Activated CD4-positive, CD25-positive, alpha-beta regulatory T cell treated with anti-CD3 and anti-CD28 coated beads, Interleukin-2, amount 50 U/mL, for 24 hours (primary cell): Measurements from ENCODE around the gene CATSPERZ.

ENCODE experiments used
- ATAC-seq, 2 donors: fragments of 150-1000 bp; cut with Tn5 transposase; one replicate each; pipeline ENCODE4 v1.10.0; 2021; ENCODE audit warnings: mild to moderate bottlenecking in 1 of 2, moderate library complexity in 1 of 2

CATSPERZ gene

DNA sequence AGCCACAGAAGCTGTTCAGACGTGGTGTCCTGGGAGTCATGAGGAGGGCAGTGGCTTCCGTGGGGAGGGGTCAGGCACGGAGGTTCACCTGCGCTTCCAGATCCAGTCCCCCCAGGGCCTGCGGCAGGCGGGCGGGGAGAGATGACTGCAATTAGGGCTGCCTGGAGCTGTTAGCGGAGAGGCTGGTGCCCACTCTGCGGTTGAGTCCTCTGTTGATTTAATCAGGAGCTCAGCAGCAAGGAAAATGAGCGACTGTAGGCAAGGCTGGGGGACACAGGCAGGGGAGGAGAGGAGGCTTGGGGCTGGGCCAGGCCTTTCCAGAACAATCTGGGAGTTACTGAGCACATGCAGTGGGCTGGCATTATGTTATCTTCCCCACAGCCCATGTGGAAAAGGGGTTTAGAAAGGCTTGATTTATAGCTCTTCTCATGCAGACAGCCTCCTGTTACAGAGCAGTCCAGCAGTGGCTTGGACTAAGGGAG is 35.7 kb upstream of the CATSPERZ start:
- no peak for ATAC-seq

DNA sequence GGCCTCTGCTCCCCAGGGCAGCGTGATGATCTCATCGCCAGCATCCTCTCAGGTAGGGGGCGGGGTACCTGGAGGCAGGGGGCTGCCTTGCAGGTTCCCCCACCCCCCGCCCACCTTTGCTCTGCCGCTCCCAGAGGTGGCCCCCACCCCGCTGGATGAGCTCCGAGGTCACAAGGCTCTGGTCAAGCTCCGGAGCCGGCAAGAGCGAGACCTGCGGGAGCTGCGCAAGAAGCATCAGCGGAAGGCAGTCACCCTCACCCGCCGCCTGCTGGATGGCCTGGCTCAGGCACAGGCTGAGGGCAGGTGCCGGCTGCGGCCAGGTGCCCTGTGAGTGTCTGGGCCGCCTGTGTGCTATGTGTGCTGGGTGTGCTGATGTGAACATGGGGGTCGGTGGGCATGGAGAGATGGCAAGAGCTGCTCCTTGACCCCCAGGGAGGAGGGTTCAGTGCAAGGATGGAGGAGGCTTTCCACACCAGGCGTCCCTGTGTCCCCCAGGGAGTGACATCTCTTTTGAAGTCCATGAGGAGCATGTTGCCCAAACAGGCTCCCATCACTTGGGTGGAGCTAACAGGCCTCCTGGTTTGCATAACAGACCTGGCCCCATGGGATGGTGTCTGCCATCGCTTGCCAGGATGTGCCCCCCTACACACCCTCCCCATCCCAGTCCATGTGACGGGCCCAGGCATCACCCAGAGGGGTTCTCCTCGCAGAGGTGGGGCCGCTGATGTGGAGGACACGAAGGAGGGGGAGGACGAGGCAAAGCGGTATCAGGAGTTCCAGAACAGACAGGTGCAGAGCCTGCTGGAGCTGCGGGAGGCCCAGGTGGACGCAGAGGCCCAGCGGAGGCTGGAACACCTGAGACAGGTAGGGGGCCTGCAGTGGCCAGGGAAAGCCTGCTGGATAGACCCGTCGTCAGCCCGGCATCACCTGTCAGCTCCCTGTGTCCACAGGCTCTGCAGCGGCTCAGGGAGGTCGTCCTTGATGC is 34.7 kb upstream of the CATSPERZ start:
- no peak for ATAC-seq

DNA sequence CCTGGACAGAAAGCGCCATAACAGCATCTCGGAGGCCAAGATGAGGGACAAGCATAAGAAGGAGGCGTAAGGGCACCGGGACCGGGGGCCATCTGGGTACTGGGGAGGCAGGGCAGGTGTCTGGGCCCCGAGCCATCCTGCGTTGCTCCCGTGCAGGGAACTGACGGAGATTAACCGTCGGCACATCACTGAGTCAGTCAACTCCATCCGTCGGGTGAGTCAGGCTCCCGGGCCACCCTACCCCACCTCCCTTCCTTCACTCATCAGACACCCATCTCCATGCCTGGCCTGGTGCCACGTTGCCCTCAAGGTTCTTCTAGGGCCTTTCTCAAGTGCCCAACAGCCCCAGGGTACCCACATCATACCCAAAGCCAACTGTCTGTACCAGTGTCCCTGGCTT is 33.8 kb upstream of the CATSPERZ start:
- ATAC-seq = no peak

DNA sequence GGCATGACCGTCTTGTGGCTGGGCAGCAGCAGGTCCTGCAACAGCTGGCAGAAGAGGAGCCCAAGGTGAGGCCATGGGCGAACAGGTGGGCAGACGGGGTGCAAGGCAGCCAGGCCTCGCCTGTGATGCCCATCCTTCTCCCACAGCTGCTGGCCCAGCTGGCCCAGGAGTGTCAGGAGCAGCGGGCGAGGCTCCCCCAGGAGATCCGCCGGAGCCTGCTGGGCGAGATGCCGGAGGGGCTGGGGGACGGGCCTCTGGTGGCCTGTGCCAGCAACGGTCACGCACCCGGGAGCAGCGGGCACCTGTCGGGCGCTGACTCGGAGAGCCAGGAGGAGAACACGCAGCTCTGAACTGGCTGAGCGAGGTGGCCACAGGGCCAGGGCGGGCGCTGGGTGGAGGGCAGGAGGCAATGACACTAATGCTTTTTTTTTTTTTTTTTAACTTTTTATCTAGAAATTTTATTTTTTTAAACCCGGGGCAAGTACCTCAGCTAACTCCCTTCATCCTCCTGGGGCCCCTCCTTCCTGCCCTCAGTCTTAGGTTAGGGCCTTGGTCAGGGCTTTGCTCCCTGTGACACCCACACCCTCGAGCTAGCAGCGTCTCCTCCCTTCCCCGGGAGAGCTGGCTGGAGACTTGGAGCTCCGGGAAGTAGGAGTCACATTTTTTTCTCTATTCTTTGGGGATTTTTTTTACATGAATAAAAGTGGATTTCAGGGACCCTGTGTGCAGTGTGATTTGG is 32.8 kb upstream of the CATSPERZ start:
- no peak for ATAC-seq

DNA sequence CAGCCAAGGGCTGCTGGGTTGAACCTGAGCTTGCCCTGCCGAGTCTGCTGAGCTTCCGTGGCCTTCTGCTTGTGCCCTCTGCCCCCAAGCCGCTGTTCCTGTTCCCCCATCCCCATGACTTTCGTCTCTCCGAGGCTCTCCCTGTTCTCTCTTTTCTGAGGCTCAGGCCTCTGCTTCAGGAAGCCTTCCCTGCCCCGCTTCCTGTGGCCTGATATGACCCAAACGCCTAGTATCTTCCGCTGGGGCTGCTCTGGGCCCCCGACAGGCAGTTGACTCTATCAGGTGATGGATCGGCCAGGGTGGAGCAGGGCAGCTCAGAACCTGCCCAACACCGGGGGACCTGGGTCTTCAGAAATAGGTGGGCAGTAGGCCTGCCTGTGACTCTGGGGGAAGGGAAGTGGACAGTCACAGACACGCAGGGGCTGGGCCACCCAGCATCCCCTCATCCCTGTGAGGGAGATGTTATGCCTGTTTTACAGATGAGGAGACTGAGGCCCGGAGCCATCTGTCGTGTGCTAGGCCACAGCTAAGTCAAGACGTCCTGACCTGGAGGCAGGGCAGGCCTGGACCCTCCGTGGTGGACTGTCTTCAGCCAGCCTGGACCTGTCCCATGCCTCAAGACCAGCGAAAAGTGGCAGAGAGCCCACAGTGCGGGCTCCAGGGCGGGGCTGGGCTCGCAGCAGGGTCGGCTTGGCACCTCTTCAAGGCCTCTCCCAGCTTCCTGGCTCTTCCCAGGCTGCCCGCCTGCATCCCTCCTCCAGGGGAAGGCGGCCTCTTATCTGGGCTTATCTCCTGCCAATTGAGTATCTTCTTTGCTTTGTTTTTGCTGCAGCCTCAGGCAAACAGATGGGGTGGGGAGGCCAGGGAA is 31.9 kb upstream of the CATSPERZ start:
- ATAC-seq = no peak

DNA sequence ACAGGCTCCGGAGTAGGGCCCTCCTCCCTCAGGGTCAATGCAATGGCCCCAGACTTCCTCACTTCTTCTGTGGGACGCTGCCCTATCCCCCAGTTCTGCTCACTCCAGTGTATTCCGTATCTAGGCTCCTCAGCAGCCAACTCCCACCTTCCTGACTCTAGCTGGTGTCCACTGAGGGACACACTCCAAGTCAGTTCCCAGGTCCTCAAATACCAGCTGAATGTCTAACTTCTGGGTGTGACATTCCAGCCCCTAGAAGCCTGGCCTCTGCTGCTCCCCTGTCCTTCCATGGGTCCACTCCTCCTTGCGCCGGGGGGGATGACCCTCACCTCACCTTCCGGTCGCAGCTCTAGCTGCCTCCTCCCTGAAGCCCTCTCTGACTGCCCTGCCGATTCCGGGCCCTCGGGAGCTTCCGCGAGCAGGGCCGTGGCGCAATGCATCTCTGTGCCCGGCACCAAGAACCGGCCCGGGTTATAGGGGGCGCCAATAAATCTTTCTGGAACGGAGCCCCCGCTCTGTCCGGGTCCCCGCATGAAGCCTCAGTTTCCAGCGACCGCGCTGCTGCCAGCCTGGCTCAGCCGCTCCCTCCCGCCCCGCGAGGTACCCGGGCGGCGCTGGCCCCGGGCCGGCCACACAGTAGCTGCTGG is 31.1 kb upstream of the CATSPERZ start:
- ATAC-seq = peak; percentile 1 to 13

DNA sequence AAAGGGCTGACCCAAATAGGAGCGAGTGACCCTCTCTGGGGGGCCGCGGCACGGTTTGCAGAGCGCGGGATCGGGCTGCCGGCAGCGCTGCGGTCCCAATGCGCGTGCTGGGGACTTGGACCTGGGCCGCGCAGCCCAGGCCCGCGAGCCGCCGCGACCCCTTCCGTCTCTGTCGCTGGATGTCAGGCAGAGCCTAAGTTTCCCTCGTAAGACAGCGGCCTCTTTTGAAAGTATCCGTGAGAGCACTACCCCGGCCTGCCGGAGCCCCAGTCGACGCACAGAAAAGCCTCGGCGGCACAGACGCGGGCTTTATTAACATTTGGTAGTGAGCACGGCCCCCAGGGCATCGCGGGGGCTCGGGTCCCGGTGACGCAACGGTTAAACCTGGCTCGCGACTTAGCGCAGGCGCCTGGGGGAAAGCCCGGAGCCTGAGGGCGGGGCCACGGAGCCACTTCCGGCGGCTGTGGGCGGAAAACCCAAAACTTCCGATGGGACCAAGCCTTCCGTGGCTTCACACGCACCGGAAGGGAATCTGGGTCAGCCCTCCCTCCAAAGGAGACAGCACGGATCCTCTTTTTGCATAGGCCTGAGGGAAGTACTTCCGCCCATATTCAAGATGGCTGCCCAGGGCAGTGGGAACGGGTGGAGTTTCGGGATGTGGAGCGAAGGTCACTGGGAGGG is 30.5 kb upstream of the CATSPERZ start:
- peak; percentile 81 to 83 for ATAC-seq

DNA sequence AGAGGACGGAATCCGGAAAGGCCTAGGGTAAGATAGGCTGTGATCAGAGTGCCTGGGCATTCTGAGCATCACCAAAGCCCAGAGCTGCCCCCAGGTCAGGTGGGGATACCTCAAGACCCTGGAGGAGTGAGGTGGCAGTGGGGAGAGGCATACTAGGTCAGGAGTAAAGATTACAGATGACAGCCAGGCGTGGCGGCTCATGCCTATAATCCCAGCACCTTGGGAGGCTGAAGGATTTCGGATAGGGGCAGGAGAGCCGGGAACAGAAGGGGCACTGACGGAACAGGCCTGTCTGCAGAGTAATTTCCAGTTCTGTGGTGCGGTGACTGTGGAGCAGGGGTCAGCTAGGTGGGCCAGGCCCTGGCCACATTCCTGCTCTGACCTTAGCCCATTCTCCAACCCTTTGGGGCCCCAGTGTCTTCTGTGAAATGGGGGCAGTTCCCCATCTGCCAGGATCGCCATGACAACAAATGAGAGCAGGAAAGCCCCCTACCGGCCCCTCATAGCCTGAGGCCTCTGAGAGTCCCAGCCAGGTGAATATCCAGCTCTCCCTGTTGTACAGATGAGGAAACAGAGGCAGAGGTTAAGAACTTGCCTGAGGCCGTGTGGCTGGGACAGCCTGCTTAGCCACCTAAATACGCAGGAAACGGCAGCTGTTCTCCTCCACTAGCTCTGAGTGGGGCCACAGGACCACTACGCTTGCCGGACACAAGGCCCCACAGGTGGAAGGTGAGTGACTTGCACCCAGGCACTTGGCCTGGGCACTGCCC is 24.9 kb upstream of the CATSPERZ start:
- ATAC-seq = no peak

DNA sequence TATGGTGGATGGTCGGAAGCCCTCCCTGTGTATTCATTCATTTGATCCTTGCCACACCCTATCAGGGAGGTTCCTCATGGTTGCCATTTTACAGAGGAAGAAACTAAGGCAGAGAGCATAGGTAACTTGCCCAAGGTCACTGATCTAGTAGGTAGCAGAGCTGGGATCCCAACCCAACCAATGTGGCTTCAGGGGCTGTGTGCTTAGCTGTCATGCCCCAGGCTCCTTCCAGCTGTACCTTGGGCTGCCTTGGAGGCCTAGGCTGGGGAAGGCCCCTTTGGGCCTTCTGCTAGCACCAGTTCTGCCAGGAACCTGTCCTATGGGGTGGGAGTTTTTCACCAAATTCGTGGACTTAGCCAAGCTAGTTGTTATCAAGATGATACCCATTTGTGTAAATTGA is 24.3 kb upstream of the CATSPERZ start:
- no peak for ATAC-seq

DNA sequence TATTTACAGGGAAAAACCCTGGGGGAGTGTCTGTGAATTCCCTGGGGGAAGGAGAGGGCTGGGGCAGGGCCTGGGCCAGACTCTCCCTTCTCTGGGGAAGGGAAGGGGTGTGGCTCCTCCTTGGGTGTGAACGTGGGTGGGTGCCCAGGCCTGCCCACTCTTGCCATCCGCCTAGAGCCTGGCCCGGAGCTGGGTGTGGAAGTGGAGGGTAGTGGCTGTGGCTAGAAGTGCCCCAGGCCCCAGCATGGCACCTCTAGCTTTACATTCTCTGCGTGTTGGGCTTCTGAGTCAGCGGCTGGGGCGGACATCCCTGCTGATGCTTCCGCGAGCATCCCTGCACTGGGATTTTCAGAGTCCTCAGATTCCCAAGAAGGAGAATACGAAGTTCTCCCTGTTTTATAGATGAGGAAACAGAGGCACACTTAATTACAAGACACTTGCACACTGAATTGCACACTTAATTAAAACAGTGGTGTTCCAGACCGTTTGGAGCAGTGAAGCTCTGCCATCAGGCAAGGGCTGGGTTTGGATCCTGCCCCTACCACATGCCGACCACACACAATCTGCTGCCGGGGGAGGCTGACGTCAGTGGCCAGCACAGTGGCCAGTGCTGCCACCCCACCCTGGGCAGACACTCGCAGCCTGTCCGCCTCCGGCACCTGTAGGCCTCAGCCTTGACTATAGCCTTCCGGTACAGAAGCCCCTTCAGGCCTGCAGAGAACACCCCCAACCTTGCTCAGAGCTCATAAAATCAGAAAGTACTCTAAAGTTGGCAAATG is 23.3 kb upstream of the CATSPERZ start:
- no peak for ATAC-seq

DNA sequence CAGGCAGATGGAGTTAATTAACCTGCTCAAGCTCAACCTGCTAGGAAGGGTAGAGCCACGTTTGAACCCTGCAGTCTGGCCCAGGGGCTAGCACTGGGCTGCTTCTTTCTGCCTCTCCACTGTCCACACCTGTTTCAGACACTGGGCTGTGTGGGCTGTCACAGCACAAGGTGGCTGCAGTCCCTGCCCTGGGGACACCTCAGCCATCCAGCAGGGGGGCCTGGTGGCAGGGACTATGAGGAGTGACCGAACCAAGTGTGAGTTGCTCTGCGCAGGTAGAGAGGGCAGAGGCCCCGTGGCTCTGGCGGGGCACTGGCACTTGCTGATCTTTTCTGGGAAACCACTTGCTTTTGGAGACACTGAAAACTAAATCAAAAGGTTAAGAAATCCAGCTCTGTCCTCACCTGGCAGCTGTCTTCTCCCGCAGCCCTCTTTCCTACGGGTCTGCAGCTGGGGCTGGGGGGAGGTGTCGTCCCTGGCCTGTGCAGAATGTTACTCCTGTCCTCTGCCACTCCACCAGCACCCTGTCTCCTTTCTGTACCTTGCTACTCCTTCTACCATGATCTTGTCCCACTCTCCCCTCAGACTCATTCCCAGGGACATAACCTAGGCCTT is 21.5 kb upstream of the CATSPERZ start:
- no peak for ATAC-seq

DNA sequence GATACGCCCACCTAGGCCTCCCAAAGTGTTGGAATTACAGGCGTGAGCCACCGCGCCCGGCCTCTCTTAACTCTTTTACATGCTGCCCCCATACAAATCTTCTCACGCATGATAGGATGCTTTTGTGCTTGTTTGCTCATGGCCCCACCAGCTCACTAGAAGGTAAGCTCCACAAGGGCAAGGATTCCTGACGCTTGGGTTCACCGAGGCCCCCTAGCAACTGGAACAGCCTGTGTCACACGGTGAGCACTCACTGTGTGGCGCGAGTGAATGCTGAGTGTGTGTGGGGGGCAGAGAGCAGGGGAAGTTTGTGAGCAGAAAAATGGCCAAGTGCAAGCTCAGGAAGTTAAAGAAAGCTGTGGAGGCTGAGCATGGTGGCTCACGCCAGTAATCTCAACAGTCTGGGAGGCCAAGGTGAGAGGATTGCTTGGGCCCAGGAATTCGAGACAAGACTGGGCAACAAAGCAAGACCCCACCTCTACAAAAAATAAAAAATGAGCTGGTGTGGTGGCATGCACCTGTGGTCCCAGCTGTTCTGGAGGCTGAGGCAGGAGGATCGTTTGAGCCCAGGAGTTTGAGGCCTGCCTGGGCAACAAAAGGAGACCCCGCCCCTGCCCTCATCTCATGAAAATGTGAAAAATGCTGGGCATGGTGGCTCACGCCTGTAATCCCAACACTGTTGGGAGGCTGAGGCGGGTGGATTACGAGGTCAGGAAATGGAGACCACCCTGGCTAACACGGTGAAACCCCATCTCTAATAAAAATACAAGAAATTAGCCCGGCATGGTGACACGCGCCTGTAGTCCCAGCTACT is 18.0 kb upstream of the CATSPERZ start:
- ATAC-seq = no peak

DNA sequence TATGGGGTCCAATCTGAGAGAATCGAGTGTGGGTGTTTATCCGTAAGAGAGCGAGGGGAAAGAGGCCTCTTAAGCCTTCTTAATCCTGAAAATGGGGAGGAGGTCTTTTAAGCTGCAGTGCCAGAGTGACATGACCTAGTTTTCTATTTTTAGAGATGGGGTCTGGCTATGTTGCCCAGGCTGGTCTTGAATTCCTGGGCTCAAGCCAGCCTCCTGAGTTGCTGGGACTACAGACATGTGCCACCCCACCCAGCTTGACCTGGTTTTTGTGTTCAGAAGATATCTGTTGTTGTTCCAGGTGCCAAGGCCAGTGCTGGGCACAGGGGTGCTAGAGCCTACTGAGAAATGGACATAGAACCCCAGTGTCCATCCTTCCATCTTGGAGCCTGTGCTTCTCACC is 17.1 kb upstream of the CATSPERZ start:
- no peak for ATAC-seq

DNA sequence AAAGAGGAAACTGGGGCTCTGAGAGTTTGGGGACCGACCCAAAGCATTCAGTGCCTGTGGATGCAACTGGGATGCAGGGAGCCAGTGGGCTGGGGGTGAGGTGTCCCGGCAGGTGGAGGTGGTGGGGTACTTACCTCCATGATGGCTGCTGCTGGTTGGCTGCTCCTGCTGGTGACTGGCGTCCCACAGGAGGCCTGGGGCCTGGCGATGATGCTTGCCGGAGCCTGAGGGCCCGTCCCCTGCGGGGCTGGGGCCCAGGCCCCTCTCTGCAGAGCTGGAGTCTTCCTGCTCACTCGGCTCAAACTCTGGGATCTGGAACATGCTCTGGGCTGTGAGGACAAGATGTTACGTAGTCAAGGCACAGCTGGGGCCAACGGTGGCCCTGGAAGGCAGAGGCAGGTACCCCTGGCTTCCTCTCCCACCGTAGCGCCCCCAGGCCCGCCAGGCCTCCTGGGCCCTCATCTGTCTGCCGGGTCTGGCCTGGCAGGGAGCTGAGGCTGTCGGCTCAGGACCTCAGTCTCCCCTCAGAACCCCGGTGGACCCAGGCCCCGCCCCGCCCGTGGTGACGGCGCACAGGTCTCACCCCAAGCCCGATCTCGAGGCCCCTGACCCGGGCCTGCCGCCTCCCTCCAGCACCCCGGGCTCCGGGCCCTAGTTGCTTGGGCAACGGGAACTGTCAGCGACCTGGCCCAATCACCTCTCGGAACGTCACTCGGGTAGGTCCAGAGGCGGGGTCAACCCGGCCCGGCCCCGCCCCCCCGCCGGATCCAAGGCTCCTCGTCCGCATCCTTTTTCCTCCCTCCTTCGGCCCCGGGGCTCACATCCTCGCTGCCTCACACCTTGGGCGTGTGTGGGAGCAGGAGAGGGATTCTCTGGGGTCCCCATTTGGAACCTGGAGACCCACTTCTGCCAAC is 15.9 kb upstream of the CATSPERZ start, which contains the start of gene BAD:
TSS of gene BAD (minus strand) at position 618 of the 914 bp plus-strand sequence. CDS start at position 321, 297 bp downstream.
- peak; percentile 88 to 93 for ATAC-seq

DNA sequence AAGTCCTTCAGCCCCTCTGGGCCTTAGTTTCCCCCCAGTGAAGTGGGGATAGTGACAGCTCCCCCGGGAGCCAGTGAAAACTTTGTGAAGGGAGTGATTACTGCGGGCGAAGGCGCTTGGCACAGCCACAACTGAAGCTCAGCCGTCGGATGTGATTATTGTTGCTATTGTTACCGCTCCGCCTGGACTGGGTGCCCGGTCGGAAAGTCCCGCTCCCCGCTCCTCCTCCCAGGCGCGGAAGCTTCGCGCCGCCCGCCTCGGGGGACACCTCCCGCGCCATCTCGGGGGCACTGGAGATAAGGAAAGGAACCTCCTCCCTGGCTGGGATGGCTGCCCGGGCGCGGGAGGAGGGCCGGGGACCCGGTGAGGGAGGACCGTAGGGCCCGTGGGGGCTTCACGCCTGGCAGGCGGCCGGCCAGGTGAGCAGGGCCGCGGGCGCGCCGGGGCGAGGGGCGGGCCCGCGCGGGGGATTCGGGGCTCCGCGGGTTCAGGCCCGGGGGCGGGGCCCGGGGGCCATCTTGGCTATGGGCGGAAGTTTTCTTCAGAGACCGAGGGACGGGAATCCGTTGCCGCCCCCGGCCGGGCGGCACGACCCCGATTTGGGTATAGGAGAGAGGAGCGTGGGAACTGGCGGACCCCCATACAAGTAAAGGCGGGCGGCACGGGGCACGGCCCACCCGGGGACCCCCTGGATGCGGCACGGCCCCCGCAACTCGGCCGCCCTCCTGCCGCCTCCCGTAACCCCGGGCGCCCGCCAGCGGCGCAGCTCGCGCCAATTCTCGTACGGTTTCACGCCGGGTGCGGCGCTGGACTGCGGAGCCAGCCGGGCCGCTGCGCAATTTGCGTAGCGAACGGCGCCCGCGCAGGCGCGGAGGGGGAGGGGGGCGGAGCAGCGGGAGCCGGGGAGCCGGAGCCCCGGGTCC is 14.9 kb upstream of the CATSPERZ start, which contains the start of gene GPR137:
TSS of gene GPR137 (plus strand) at position 887 of the 923 bp plus-strand sequence. CDS start 677 bp downstream, outside the sequence.
- peak; percentile 62 to 66 for ATAC-seq
